ENCODE measurements around the gene TIGD3.

The TIGD3 gene, protein sequence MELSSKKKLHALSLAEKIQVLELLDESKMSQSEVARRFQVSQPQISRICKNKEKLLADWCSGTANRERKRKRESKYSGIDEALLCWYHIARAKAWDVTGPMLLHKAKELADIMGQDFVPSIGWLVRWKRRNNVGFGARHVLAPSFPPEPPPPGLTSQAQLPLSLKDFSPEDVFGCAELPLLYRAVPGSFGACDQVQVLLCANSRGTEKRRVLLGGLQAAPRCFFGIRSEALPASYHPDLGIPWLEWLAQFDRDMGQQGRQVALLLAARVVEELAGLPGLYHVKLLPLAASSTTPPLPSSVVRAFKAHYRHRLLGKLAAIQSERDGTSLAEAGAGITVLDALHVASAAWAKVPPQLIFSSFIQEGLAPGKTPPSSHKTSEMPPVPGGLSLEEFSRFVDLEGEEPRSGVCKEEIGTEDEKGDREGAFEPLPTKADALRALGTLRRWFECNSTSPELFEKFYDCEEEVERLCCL

DNA sequence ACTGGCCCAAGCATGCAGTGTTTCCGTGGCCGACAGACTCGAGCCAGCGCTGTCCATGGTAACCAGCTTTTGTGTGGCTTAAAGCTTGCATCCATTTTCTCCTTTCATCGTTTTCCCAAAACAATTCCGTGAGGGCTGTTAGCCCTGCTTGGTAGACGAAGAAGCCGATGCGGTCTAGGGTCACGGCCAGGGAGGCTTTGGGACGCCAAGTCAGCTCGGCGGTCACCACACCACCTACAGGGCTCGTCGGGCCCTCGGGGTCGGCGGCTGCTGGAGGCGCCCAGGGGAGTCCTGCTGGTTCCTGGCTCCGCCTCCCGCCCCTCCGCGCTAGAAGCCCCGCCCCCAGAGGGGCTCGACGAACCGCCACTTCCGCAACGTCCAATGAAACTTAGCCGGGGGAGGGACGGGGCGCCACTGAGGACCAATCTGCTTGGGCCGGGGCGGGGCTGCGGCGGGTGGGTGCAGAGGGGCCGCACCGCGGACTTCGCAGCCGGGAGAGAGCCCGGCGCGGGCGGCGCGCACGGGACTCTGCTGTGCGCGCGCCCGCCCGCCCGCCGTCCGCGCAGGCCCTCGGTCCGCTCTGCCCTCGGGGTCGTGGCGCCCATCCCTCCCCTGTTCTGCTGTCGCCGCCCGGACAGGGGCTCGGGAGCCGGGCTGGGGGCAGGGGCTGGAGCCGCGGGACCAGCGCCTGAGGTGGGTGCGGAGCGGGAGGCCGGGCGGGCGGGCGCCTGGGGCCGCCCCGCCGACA is at the start of gene TIGD3:
TIGD3 (plus strand) TSS at position 487 of the 748 bp plus-strand sequence. CDS start 1,058 bp downstream, outside the sequence.
- peak within 1 kb of the TSS; percentile 85 for H3K27ac Mint-ChIP-seq
- H3K4me1 Mint-ChIP-seq (ENCODE audit: low read depth): peaks cover 17% of the 10 kb centered on the region

DNA sequence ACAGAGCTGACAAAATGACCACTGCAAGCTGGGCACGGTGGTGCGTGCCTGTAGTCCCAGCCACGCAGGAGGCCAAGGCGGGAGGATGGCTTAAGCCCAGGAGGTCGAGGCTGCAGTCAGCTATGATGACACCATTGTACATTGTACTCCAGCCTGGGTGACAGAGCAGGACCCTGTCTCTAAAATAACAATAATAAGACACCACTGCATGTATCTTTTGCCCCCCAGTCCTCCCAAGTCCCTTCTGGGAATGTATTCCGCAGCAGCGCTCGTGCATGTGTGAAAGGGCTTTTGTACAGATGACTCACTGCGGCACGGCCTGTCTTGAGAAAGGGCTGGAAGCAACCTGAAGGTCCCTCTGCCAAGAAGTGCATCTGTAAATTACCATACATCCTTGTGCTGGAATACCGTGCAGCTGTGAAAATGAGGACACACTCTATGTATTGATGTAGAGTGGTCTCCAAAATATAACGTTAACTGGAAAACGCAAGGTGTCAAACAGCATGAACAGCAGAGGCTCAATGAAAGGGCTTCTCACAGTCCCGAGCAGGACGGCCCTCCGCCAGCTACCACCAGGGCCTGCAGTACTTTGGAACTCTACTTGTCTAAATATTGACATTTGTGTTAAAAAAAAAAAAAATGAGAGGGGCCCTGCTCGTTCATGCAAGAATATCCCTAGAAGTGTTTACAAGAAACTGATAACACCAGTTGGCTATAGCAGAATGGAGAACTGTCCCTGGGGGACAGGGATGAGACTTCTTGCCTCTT is 48.9 kb upstream of the TIGD3 start:
- H3K4me1 Mint-ChIP-seq (ENCODE audit: low read depth): no peaks in the 10 kb centered on the region
- no peaks in the 10 kb centered on the region for H3K27me3 Mint-ChIP-seq
- H3K4me3 Mint-ChIP-seq: no peak overlapping the region
- H3K36me3 Mint-ChIP-seq (ENCODE audit: low read depth): peaks cover 44% of the 10 kb centered on the region
- no peak overlapping the region for H3K27ac Mint-ChIP-seq
- no peaks in the 10 kb centered on the region for H3K9me3 Mint-ChIP-seq
- no peak for DNase-seq

More for the DNA sequence above, at the start of gene TIGD3:
- Mint-ChIP-seq H3K9me3 (no peaks in the 10 kb centered on the region), H3K36me3 (ENCODE audit: low read depth) (peaks cover 41% of the 10 kb centered on the region), H3K27me3 (no peaks in the 10 kb centered on the region), H3K4me3 (peak within 1 kb of the TSS; percentile 79)
- DNase-seq: peak; percentile 98

DNA sequence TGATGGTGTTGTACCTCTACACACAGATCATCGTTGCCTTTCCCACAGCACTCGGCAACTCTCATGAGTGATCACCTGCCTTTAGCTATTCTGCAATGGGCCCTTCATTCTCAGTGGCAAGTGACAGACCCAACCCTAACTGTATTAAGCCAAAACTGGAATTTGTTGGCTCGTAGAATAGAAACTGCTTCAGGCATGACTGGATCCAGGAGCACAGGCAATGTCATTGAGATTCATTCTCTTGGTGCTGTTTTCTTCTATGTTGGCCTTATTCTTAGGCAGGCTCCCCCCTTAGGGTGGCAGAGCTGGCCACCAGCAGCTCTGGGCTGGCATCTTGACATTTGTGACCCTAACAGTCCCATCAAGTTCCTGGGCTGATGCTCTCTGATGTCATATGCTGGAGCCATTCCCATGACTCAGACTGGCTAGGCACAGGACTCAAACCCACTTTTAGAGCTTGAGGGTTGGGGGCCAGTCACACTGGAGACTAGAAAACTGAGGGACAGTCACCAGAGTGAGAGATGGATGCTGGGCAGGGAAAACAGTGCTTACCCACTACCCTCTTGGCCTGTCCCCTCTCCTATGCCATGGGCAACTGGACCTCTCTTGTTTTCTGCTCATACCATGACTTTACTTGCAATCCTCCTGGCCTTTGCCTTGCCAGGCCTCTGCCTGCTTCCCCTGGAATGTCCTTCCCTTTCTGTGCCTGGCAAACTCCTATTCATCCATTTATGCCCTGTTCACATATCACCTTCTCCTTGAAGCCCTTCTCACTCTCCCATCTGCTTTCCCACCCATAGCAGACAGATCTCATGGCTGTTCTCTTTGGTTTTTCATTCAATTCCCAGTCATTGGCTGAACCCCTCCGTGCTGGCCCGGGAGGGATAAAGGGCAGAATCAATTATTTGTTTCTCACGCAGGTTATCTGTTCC is 47.0 kb upstream of the TIGD3 start:
- no peak for DNase-seq
- H3K9me3 Mint-ChIP-seq: no peaks in the 10 kb centered on the region
- H3K4me1 Mint-ChIP-seq (ENCODE audit: low read depth): no peaks in the 10 kb centered on the region
- no peaks in the 10 kb centered on the region for H3K27me3 Mint-ChIP-seq
- H3K27ac Mint-ChIP-seq: no peak overlapping the region
- H3K4me3 Mint-ChIP-seq: no peak overlapping the region
- H3K36me3 Mint-ChIP-seq (ENCODE audit: low read depth): peaks cover 30% of the 10 kb centered on the region

DNA sequence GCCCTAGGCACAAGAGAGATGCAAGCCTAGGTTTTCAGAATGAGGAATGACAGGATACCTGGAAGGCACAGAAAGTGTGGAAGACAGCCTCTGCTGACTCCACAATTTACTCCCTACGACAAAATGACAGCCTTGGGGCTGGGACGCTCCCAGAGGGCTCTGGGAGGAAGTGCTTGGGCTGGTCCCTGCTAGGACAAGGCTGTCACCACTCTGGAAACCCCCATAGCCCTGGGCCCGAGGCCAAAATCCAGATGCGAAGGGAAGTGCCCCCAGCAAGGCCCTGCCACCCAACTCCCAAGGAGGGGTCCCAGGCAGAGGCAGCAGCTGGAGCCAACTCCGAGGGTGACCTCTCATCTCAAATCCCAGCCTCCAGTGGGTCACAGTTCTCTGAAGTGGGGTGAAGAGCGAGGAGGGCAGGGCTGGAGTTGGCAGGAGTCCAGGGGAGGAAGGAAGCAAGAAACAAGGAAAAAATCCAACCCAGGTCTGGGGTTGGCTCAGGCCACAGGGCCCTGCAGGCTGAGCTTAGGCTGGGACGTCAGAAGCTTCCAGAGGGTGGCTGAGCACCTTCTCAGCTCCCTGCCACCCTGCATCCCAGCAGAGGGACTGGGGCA is 46.2 kb upstream of the TIGD3 start:
- H3K9me3 Mint-ChIP-seq: no peaks in the 10 kb centered on the region
- no peak for DNase-seq
- peaks cover 2% of the 10 kb centered on the region for H3K27me3 Mint-ChIP-seq
- peaks cover 23% of the 10 kb centered on the region for H3K36me3 Mint-ChIP-seq (ENCODE audit: low read depth)
- H3K4me3 Mint-ChIP-seq: no peak overlapping the region
- no peak overlapping the region for H3K27ac Mint-ChIP-seq
- no peaks in the 10 kb centered on the region for H3K4me1 Mint-ChIP-seq (ENCODE audit: low read depth)

DNA sequence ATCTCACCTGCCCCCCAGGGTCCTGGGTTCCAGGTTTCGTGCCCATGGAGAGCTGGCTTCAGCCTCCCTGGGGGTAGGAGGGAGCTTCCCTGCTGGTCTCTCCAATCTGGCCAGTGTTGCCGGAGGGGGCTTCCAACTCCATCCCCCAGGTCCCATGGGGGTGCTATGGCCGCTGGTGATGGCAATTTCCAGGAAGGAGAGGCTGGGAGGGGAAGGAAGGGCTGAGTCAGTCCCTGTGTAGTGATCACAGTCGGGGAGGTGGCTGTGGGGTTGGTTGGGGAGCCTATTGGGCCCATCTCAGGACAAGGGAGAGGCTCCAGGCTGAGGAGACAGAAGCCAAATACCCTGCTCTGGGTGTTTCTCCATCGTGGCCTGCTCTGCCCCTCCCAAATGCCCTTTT is 45.5 kb upstream of the TIGD3 start:
- Mint-ChIP-seq H3K36me3 (ENCODE audit: low read depth) (peaks cover 17% of the 10 kb centered on the region), H3K4me1 (ENCODE audit: low read depth) (no peaks in the 10 kb centered on the region), H3K9me3 (no peaks in the 10 kb centered on the region), H3K27ac (no peak overlapping the region), H3K4me3 (no peak overlapping the region), H3K27me3 (peaks cover 8% of the 10 kb centered on the region)
- no peak for DNase-seq

DNA sequence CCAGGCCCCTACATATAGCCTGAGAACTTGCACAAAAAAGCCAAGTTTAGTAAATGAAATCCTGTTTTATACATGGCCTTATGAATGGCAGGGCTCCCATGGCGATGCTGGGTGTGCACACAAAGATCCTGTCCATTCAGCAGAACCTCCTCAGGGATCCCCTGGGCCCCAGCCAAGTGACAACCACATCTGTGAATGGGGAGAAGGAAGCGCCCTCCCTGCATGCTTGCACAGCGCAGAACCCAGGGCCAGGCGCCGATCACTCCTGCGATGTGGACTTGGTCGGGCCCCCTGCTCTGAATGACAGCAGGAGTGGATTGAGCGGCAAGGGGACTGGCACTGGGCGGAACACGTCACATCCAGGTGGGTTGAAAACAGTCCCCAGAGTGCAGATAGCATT is 44.3 kb upstream of the TIGD3 start:
- Mint-ChIP-seq H3K27ac (no peak overlapping the region), H3K4me3 (no peak overlapping the region), H3K36me3 (ENCODE audit: low read depth) (peaks cover 8% of the 10 kb centered on the region), H3K9me3 (no peaks in the 10 kb centered on the region), H3K27me3 (peaks cover 12% of the 10 kb centered on the region), H3K4me1 (ENCODE audit: low read depth) (peaks cover 3% of the 10 kb centered on the region)
- DNase-seq: no peak

DNA sequence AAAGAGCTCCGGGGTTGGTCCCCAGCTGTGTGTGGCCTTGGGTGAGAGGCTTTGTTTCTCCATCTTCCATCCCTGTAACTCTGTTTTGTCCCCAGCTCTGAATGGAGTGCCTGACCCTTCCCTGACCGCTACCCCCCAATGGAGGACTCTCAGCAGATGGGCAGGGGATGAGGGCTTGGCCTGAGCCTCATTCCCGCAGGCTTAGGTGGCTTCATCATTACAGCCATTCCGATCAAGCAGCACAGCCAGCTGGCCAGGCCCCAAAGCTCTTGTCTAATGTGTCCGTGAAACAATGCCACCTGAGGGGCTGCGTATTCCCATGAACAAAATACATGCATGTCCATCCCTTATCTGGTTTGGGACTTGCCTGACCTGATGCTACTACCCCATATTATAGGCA is 43.8 kb upstream of the TIGD3 start:
- no peak overlapping the region for H3K27ac Mint-ChIP-seq
- peaks cover 12% of the 10 kb centered on the region for H3K27me3 Mint-ChIP-seq
- no peaks in the 10 kb centered on the region for H3K9me3 Mint-ChIP-seq
- H3K4me3 Mint-ChIP-seq: no peak overlapping the region
- peaks cover 4% of the 10 kb centered on the region for H3K36me3 Mint-ChIP-seq (ENCODE audit: low read depth)
- no peak for DNase-seq
- H3K4me1 Mint-ChIP-seq (ENCODE audit: low read depth): peaks cover 6% of the 10 kb centered on the region

DNA sequence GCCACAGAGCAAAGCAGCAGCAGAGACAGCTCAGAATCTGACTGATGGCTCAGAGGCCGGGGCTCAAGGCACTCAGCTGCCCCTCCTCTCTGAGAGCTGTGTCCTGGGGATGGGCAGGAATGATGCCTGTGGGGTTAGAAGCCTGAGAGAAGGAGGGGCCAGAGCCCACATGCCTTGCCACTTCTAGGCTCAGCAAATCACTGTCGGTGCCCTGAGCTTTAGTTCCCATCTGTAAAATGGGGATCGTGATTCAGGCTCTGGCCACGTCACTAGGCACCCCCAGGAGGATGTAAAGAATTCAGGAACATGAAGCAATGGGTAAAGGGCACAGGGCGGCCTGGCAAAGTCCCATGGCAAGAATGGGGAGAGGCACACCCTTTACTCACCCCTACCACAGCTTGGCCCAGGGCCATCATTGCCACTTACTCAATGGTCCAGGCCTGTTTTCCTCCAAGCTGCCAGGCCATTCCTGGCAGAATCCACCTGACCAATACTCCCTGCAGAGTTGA is 43.3 kb upstream of the TIGD3 start:
- Mint-ChIP-seq H3K4me3 (no peak overlapping the region), H3K9me3 (no peaks in the 10 kb centered on the region), H3K36me3 (ENCODE audit: low read depth) (no peaks in the 10 kb centered on the region), H3K27ac (no peak overlapping the region), H3K27me3 (peaks cover 17% of the 10 kb centered on the region), H3K4me1 (ENCODE audit: low read depth) (peaks cover 11% of the 10 kb centered on the region)
- no peak for DNase-seq

DNA sequence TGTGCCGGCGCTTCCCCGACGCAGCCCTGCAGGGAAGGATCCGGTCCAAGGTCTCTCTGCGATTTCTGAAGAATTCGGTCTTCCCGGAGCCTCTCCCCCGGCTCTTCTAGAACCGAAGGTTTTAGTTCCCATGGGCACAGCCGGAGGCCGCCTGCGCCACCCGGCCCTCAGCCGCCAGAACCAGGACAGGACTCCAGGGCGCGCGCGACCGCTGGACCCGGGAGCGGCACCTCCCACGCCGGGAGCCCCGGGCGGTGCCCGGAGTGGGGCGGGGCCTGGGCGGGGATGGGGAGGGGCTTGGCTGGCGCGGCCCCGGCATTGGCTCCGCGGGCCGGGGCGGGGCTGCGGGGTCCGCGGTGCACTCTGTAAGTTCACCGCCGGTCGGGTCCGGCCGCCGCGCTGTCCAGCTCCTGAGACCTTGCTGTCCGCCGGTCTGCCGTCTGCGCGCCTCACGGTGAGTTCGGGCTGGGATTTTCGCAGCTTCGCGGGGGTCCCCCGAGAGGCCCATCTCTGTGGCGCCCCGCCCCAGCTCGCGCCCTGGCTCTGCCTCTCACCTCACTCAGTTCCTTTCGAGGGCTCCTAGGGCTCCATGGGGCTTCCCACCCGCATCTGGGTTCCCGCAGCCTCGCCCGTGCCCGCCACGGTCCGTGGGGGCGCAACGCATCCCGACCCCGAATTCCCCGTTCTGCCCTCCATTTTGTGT is 39.9 kb upstream of the TIGD3 start, which contains the start of gene CDC42EP2:
CDC42EP2 (plus strand) TSS at position 366 of the 703 bp plus-strand sequence. CDS start 6,033 bp downstream, outside the sequence.
- H3K27me3 Mint-ChIP-seq: peaks cover 19% of the 10 kb centered on the region
- no peaks in the 10 kb centered on the region for H3K9me3 Mint-ChIP-seq
- no peak within 1 kb of the TSS for H3K27ac Mint-ChIP-seq
- peak; percentile 88 for DNase-seq
- H3K36me3 Mint-ChIP-seq (ENCODE audit: low read depth): no peaks in the 10 kb centered on the region
- peaks cover 12% of the 10 kb centered on the region for H3K4me1 Mint-ChIP-seq (ENCODE audit: low read depth)
- peak within 1 kb of the TSS; percentile 81 for H3K4me3 Mint-ChIP-seq

DNA sequence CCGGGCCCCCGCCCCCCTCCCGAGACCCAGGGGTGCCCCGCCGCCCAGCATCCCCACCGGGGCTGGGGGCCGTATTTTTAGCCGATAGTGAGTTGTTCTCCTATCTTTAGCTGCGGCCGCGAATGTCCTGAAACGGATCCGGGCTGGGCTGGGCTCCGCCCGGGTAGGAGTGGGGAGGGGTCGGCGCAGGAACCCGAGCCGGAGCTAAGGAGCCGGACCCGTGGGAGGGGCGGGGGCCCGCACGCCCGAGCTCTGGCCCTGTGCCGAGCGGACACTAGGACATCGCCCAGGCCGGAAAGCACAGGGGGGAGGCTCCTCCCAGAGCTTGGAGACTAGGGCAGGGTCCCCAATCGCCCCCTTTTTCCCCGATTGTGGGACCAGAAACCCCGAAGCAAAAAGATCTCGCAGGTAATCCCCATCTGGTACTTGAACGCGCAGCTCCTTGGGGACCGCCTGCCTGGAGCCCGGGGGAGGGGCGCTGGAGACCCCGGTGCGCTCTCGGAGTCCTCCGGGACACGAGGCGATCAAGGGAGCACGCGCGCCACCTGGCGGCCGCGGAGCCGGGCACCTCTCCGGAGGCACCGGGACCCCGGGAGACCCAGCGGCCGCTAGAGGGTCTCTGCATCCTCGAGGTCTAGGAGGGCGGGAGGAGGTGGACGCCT is 39.2 kb upstream of the TIGD3 start:
- Mint-ChIP-seq H3K36me3 (ENCODE audit: low read depth) (no peaks in the 10 kb centered on the region), H3K27ac (no peak overlapping the region), H3K4me3 (peak overlapping the region; percentile 81), H3K4me1 (ENCODE audit: low read depth) (peaks cover 12% of the 10 kb centered on the region), H3K9me3 (no peaks in the 10 kb centered on the region), H3K27me3 (peaks cover 19% of the 10 kb centered on the region)
- peak; percentile 90 for DNase-seq

DNA sequence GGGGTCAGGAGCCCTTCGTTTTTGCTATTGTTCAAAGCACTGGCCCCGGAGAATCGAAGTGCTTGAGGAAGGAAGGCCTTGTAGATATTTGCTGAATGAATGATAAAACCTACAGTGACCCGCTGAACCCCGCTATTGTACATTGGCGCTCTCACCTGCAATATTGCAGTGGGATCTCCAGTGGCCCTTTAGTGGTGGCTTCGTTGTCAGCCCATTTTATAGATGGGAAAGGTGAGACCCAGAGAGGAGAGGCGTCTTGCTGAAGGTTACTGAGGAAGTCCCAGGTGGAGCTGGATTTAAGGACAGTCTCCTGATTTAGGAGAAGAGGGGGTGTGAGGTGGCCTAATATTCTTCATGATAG is 38.7 kb upstream of the TIGD3 start:
- peaks cover 19% of the 10 kb centered on the region for H3K27me3 Mint-ChIP-seq
- H3K27ac Mint-ChIP-seq: no peak overlapping the region
- peaks cover 12% of the 10 kb centered on the region for H3K4me1 Mint-ChIP-seq (ENCODE audit: low read depth)
- DNase-seq: no peak
- H3K9me3 Mint-ChIP-seq: no peaks in the 10 kb centered on the region
- peak overlapping the region; percentile 81 for H3K4me3 Mint-ChIP-seq
- no peaks in the 10 kb centered on the region for H3K36me3 Mint-ChIP-seq (ENCODE audit: low read depth)

DNA sequence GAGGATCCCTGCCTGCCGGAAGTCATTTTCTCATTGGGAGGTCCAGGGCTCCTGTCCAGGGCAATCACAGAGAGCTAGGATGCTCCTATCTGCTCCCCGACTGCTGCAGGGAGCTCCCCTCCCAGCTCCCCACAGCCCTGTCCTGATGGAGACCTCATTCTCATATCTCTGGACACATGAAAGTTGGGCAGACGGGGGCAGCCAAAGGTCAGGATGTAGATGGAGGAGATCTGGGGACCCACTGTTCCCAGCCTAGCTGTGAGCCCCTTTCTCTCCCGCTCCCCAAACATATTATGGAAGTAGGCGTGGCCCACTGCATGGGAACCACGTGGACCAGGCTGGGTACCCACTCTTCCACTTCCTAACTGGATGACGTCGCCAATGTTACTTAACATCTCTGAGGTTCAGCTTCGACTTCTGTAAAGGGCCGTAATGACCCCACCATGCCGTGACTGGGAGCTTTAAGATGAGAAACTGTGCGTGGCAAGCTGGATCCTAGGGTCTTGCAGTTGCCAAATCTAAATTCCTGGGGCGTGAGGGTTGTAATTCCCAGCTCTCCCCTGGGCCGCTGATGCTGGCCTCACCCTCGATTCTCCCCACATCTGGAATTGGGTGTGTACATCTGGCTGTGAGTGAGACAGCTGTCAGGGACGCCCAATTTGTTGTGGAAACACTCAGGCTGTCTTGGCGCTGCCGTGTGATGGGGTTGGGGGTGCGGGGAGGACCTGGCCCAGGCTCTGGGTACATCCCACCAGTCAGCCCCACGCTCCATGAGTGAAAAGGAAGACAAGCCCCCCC is 38.1 kb upstream of the TIGD3 start:
- Mint-ChIP-seq H3K27me3 (peaks cover 19% of the 10 kb centered on the region), H3K36me3 (ENCODE audit: low read depth) (no peaks in the 10 kb centered on the region), H3K4me1 (ENCODE audit: low read depth) (peaks cover 12% of the 10 kb centered on the region), H3K27ac (no peak overlapping the region), H3K9me3 (no peaks in the 10 kb centered on the region), H3K4me3 (peak overlapping the region; percentile 81)
- DNase-seq: no peak

Measured in activated T-cell treated with anti-CD3 and anti-CD28 coated beads, Interleukin-2, amount 50 U/mL, for 24 hours (primary cell).